Measurements from ENCODE around the gene YY1AP1. TPM values are rescaled to one million over a fixed set of nuclear protein-coding genes. Genes with fewer than 3 reads are reported as not detected.

Gene YY1AP1
- polyA plus RNA-seq, 2 of the 4 experiments (the other 2 are of a cell fraction), result 34.2 to 91.5 TPM

DNA sequence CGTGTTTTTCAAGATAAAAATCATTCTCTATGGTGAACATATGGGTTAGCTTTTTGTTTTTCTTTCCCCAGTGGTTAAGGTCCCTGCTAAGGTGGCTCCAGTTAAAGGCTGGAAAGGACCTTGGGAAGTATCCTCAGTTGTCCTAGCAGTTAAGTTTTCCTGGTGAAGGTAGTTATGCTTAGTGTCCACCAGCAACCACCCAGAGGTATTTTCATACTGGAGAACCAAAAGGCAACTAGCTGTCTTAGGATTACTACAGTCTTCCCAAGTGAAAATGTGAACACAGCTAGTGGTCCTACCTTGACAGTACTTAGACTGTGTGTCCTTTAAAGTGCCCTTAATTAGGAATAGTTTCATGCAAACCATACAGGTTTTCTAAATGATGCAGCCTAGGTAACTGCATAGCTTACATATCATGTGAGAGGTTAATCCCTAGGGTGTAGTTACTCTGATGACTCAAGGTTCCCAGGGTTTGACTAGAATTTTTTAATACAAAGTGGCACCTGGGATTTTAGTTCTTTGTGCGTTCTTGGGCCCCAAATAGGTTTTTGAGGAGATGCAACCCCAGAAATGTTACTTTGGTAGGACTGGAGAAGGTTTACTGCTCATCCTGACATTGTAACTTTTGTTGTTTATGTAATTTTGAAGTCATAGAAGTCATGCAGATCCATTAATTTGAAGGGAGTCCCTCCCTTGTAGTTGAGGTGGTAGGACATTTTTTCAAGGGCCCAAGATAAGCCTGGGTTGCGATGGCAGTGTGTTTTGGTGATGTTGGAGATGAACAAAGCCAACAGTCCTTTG is 36.5 kb downstream of the YY1AP1 start:
- peak overlapping the region; percentile 84 for H3K4me2 ChIP-seq
- ATAC-seq (no peak; a peak in 1 of 6 replicates), DNase-seq (ENCODE audit: low read depth in 1 of 2, low spot score in 1 of 2) (no peak), FAIRE-seq (no peak)
- WGBS (ENCODE audit: missing lambda C conversion rate), result 60% methylated on average over 3 of the region's 3 CpGs
- POLR2A ChIA-PET, result no interaction called here
- no peaks in the 10 kb centered on the region for H3K9me3 ChIP-seq
- peaks cover 43% of the 10 kb centered on the region for H3K4me1 ChIP-seq
- TF ChIP-seq TFCP2L1 (CRISPR knock-in tag; IDR thresholded peaks at IDR 0.05), result 0 out of 2 replicates have a peak, but pooled peaks have one; percentile 2
- no peak for TF ChIP-seq MAFK (IDR thresholded peaks at IDR 0.05; ENCODE audit: partially characterized antibody)
- TF ChIP-seq NPAS2 (CRISPR knock-in tag; IDR thresholded peaks at IDR 0.05; ENCODE audit: borderline replicate concordance), result no peak
- CTCF ChIA-PET, result interaction anchor here (1.0 to 2.2 kb wide), 5 partner anchors 10 to 445 kb away, joined by 3 to 10 read pairs (median 4); no protein-coding TSS in a partner anchor
- H3K27ac ChIP-seq, result peak overlapping the region; percentile 37 to 71; a peak in 5 of 6 replicates
- H3K4me3 ChIP-seq, result peak overlapping the region; percentile 35; the same call in 2 of the 3 replicates

DNA sequence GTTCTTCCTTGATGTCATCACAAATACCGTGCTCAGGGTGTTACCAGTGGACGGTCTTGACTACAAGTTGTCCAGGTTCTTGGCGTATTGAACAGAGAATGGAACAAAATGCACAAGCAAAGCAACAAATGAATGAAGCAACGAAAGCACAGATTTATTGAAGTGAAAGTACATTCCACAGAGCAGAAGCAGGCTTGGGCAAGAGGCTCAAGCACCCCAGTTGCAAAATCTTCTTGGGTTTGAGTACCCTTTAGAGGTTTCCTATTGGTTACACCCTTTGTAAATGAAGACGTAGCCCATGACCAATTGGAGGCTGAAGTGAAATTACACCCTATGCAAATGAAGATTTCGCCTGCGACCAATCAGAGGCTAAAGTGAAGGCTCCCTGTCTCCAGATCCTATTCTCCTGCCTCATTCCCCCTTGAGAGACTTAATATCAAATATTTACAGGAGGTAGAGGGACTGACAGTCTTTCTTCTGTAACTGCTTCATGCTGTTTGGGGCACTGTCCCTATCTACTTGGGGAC is 38.3 kb downstream of the YY1AP1 start:
- FAIRE-seq, result no peak
- Histone ChIP-seq H3K4me2 (peak overlapping the region; percentile 84), H3K27ac (peak overlapping the region; percentile 25 to 71; a peak in 3 of 6 replicates), H3K4me1 (peaks cover 61% of the 10 kb centered on the region), H3K9me3 (no peaks in the 10 kb centered on the region), H3K4me3 (no peak overlapping the region)
- CTCF ChIA-PET, result interaction anchor here (0.7 to 2.7 kb wide), 5 partner anchors 63 to 457 kb away, joined by 3 to 10 read pairs (median 4); no protein-coding TSS in a partner anchor
- no peak for DNase-seq (ENCODE audit: low read depth in 1 of 2, low spot score in 1 of 2)
- 96% methylated on average over 7 of the region's 7 CpGs for WGBS (ENCODE audit: missing lambda C conversion rate)
- no peak for ATAC-seq
- TF ChIP-seq MYC (IDR thresholded peaks at IDR 0.05; ENCODE audit: borderline replicate concordance, low read length), result no peak
- TF ChIP-seq CHD2 (IDR thresholded peaks at IDR 0.05; ENCODE audit: low read length, partially characterized antibody), result no peak
- no peak for TF ChIP-seq CBX2 (IDR thresholded peaks at IDR 0.05; ENCODE audit: borderline replicate concordance, low read depth)
- no peak for TF ChIP-seq NPAS2 (CRISPR knock-in tag; IDR thresholded peaks at IDR 0.05; ENCODE audit: borderline replicate concordance)
- TF ChIP-seq NR3C1 (IDR thresholded peaks at IDR 0.05), result no peak
- no peak for TF ChIP-seq HDAC2 (IDR thresholded peaks at IDR 0.05)
- TF ChIP-seq POLR2AphosphoS2 (conservative IDR thresholded peaks at IDR 0.05; ENCODE audit: low read length), result no peak
- TF ChIP-seq JUNB (IDR thresholded peaks at IDR 0.05), result no peak
- TF ChIP-seq, protein P1, sequence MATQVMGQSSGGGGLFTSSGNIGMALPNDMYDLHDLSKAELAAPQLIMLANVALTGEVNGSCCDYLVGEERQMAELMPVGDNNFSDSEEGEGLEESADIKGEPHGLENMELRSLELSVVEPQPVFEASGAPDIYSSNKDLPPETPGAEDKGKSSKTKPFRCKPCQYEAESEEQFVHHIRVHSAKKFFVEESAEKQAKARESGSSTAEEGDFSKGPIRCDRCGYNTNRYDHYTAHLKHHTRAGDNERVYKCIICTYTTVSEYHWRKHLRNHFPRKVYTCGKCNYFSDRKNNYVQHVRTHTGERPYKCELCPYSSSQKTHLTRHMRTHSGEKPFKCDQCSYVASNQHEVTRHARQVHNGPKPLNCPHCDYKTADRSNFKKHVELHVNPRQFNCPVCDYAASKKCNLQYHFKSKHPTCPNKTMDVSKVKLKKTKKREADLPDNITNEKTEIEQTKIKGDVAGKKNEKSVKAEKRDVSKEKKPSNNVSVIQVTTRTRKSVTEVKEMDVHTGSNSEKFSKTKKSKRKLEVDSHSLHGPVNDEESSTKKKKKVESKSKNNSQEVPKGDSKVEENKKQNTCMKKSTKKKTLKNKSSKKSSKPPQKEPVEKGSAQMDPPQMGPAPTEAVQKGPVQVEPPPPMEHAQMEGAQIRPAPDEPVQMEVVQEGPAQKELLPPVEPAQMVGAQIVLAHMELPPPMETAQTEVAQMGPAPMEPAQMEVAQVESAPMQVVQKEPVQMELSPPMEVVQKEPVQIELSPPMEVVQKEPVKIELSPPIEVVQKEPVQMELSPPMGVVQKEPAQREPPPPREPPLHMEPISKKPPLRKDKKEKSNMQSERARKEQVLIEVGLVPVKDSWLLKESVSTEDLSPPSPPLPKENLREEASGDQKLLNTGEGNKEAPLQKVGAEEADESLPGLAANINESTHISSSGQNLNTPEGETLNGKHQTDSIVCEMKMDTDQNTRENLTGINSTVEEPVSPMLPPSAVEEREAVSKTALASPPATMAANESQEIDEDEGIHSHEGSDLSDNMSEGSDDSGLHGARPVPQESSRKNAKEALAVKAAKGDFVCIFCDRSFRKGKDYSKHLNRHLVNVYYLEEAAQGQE (IDR thresholded peaks at IDR 0.05), result no peak
- TF ChIP-seq, protein P2, sequence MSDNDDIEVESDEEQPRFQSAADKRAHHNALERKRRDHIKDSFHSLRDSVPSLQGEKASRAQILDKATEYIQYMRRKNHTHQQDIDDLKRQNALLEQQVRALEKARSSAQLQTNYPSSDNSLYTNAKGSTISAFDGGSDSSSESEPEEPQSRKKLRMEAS (IDR thresholded peaks at IDR 0.05), result no peak
- no peak for TF ChIP-seq HOXB5 (CRISPR knock-in tag; IDR thresholded peaks at IDR 0.05)
- TF ChIP-seq, protein P3, sequence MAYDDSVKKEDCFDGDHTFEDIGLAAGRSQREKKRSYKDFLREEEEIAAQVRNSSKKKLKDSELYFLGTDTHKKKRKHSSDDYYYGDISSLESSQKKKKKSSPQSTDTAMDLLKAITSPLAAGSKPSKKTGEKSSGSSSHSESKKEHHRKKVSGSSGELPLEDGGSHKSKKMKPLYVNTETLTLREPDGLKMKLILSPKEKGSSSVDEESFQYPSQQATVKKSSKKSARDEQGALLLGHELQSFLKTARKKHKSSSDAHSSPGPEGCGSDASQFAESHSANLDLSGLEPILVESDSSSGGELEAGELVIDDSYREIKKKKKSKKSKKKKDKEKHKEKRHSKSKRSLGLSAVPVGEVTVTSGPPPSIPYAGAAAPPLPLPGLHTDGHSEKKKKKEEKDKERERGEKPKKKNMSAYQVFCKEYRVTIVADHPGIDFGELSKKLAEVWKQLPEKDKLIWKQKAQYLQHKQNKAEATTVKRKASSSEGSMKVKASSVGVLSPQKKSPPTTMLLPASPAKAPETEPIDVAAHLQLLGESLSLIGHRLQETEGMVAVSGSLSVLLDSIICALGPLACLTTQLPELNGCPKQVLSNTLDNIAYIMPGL (CRISPR knock-in tag; IDR thresholded peaks at IDR 0.05; ENCODE audit: borderline replicate concordance), result no peak
- TF ChIP-seq, protein P4, sequence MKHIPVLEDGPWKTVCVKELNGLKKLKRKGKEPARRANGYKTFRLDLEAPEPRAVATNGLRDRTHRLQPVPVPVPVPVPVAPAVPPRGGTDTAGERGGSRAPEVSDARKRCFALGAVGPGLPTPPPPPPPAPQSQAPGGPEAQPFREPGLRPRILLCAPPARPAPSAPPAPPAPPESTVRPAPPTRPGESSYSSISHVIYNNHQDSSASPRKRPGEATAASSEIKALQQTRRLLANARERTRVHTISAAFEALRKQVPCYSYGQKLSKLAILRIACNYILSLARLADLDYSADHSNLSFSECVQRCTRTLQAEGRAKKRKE (CRISPR knock-in tag; IDR thresholded peaks at IDR 0.05; ENCODE audit: low read depth), result no peak
- no peak for TF ChIP-seq KDM1A (IDR thresholded peaks at IDR 0.05; ENCODE audit: low read depth)
- TF ChIP-seq EHMT2 (IDR thresholded peaks at IDR 0.05; ENCODE audit: low read depth), result no peak
- TF ChIP-seq ZNF302 (CRISPR knock-in tag; IDR thresholded peaks at IDR 0.05), result no peak
- POLR2A ChIA-PET, result no interaction called here

All from A549 (cell line).